Measurements from ENCODE around the gene CCR6.
"Not testable (repeated sequence)": the region's sequence is repeated elsewhere in the genome, so short reads cannot be mapped to it uniquely, and the experiment has no call there.

CCR6 gene

GRCh38 chr6:167154895-167155294, 32.0 kb downstream of the CCR6 start:
- H3K4me3 ChIP-seq (ENCODE audit: low read length), result no peak overlapping the region
- no peak for DNase-seq (ENCODE audit: low read depth, low spot score)

GRCh38 chr6:167157414-167157813, 34.5 kb downstream of the CCR6 start:
- DNase-seq (ENCODE audit: low read depth, low spot score), result no peak
- H3K4me3 ChIP-seq (ENCODE audit: low read length), result no peak overlapping the region

GRCh38 chr6:167157863-167158262, 35.0 kb downstream of the CCR6 start, which contains the start of gene GPR31:
TSS of gene GPR31 (minus strand) at chr6:167157980. CDS start at chr6:167157831, 149 bp downstream.
- H3K4me3 ChIP-seq (ENCODE audit: low read length), result no peak within 1 kb of the TSS
- DNase-seq (ENCODE audit: low read depth, low spot score), result no peak

- no peak for DNase-seq (ENCODE audit: low read depth, low spot score)
- H3K4me3 ChIP-seq (ENCODE audit: low read length), result no peak overlapping the region
Measured at GRCh38 chr6:167161851-167162467, 39.1 kb downstream of the CCR6 start.

- no peak overlapping the region for H3K4me3 ChIP-seq (ENCODE audit: low read length)
- DNase-seq (ENCODE audit: low read depth, low spot score), result no peak
Measured at GRCh38 chr6:167162591-167162990, 39.7 kb downstream of the CCR6 start.

GRCh38 chr6:167163476-167164011, 40.6 kb downstream of the CCR6 start:
- H3K4me3 ChIP-seq (ENCODE audit: low read length), result no peak overlapping the region
- DNase-seq (ENCODE audit: low read depth, low spot score), result no peak

GRCh38 chr6:167164261-167164660, 41.4 kb downstream of the CCR6 start:
- H3K4me3 ChIP-seq (ENCODE audit: low read length), result no peak overlapping the region
- no peak for DNase-seq (ENCODE audit: low read depth, low spot score)

GRCh38 chr6:167165858-167166471, 43.1 kb downstream of the CCR6 start:
- H3K4me3 ChIP-seq (ENCODE audit: low read length), result no peak overlapping the region
- no peak for DNase-seq (ENCODE audit: low read depth, low spot score)

- not testable (repeated sequence) for H3K4me3 ChIP-seq (ENCODE audit: low read length); DNase-seq (ENCODE audit: low read depth, low spot score)
Measured at GRCh38 chr6:167167699-167168098, 44.8 kb downstream of the CCR6 start.

GRCh38 chr6:167168296-167168695, 45.4 kb downstream of the CCR6 start:
- DNase-seq (ENCODE audit: low read depth, low spot score); H3K4me3 ChIP-seq (ENCODE audit: low read length): not testable (repeated sequence)

GRCh38 chr6:167169867-167170266, 47.0 kb downstream of the CCR6 start:
- DNase-seq (ENCODE audit: low read depth, low spot score); H3K4me3 ChIP-seq (ENCODE audit: low read length): not testable (repeated sequence)

- not testable (repeated sequence) for H3K4me3 ChIP-seq (ENCODE audit: low read length); DNase-seq (ENCODE audit: low read depth, low spot score)
Measured at GRCh38 chr6:167171300-167171699, 48.4 kb downstream of the CCR6 start.

GRCh38 chr6:167172011-167172410, 49.1 kb downstream of the CCR6 start:
- DNase-seq (ENCODE audit: low read depth, low spot score), result not testable (repeated sequence)

GRCh38 chr6:167177271-167177670, 54.4 kb downstream of the CCR6 start:
- not testable (repeated sequence) for DNase-seq (ENCODE audit: low read depth, low spot score)

More at GRCh38 chr6:167172011-167172410, 49.1 kb downstream of the CCR6 start:
- not testable (repeated sequence) for H3K4me3 ChIP-seq (ENCODE audit: low read length)

GRCh38 chr6:167178896-167179655, 56.2 kb downstream of the CCR6 start:
- DNase-seq (ENCODE audit: low read depth, low spot score); H3K4me3 ChIP-seq (ENCODE audit: low read length): not testable (repeated sequence)

More at GRCh38 chr6:167177271-167177670, 54.4 kb downstream of the CCR6 start:
- not testable (repeated sequence) for H3K4me3 ChIP-seq (ENCODE audit: low read length)

GRCh38 chr6:167180086-167180485, 57.2 kb downstream of the CCR6 start:
- not testable (repeated sequence) for H3K4me3 ChIP-seq (ENCODE audit: low read length); DNase-seq (ENCODE audit: low read depth, low spot score)

GRCh38 chr6:167181351-167181750, 58.5 kb downstream of the CCR6 start:
- not testable (repeated sequence) for DNase-seq (ENCODE audit: low read depth, low spot score); H3K4me3 ChIP-seq (ENCODE audit: low read length)

- not testable (repeated sequence) for H3K4me3 ChIP-seq (ENCODE audit: low read length); DNase-seq (ENCODE audit: low read depth, low spot score)
Measured at GRCh38 chr6:167182913-167183314, 60.0 kb downstream of the CCR6 start.

GRCh38 chr6:167185101-167185500, 62.2 kb downstream of the CCR6 start:
- not testable (repeated sequence) for DNase-seq (ENCODE audit: low read depth, low spot score); H3K4me3 ChIP-seq (ENCODE audit: low read length)

GRCh38 chr6:167187275-167187674, 64.4 kb downstream of the CCR6 start:
- H3K4me3 ChIP-seq (ENCODE audit: low read length); DNase-seq (ENCODE audit: low read depth, low spot score): not testable (repeated sequence)

Measured in Jurkat, Clone E6-1 (cell line).